Astrocyte (in vitro differentiated cells and primary cell): ENCODE results near the gene RICTOR. TPM values are rescaled to one million over a fixed set of nuclear protein-coding genes. Genes with fewer than 3 reads are reported as not detected.

Source experiments
- DNase-seq: peaks from one replicate; pipeline ENCODE4 v3.0.0-alpha.2; 2010; ENCODE audit warnings: low read depth
- FAIRE-seq: peaks from 2 replicates; lab custom pipeline; 2011; peaks lifted over from hg19 to GRCh38; lab: Jason Lieb, UNC
- H2AFZ ChIP-seq: 2 replicates; pipeline ENCODE4 v1.6.0; 2012; ENCODE audit warnings: low read depth, low read length, inconsistent platforms
- H3K27ac ChIP-seq: 2 replicates; pipeline ENCODE4 v1.5.1; 2011; ENCODE audit warnings: low read depth, low read length, inconsistent platforms
- H3K27me3 ChIP-seq: 2 replicates; pipeline ENCODE4 v1.6.0; 2011; ENCODE audit warnings: low read length, inconsistent platforms; ENCODE audit not compliant: insufficient read depth
- H3K36me3 ChIP-seq: 2 replicates; pipeline ENCODE4 v1.5.1; 2011; ENCODE audit warnings: low read length, inconsistent platforms; ENCODE audit not compliant: insufficient read depth
- H3K4me1 ChIP-seq: 2 replicates; pipeline ENCODE4 v1.5.1; 2011; ENCODE audit warnings: low read length, inconsistent platforms; ENCODE audit not compliant: insufficient read depth
- H3K4me2 ChIP-seq: 2 replicates; pipeline ENCODE4 v1.6.0; 2012; ENCODE audit warnings: low read length, inconsistent platforms
- H3K4me3 ChIP-seq: 2 replicates; pipeline ENCODE4 v1.5.1; 2011; ENCODE audit warnings: low read depth, mild to moderate bottlenecking, low read length, inconsistent platforms; ENCODE audit not compliant: insufficient read depth
- H3K79me2 ChIP-seq: 2 replicates; pipeline ENCODE4 v1.6.0; 2012; ENCODE audit warnings: mild to moderate bottlenecking, low read length, inconsistent platforms; ENCODE audit not compliant: insufficient read depth
- H3K9ac ChIP-seq: 2 replicates; pipeline ENCODE4 v1.6.0; 2012; ENCODE audit warnings: mild to moderate bottlenecking, low read length, inconsistent platforms
- H3K9me3 ChIP-seq: 2 replicates; pipeline ENCODE4 v1.5.1; 2012; ENCODE audit warnings: low read depth, mild to moderate bottlenecking, low read length, inconsistent platforms; ENCODE audit not compliant: insufficient read depth
- H4K20me1 ChIP-seq: 2 replicates; pipeline ENCODE4 v1.6.0; 2012; ENCODE audit warnings: low read length, inconsistent platforms; ENCODE audit not compliant: insufficient read depth
- H3K27ac Mint-ChIP-seq: one replicate; pipeline ENCODE4 v1.8.0; 2021; ENCODE audit warnings: mild to moderate bottlenecking, mixed read lengths; ENCODE audit not compliant: unreplicated experiment
- H3K27me3 Mint-ChIP-seq: one replicate; pipeline ENCODE4 v1.8.0; 2021; ENCODE audit warnings: low read depth, mixed read lengths; ENCODE audit not compliant: unreplicated experiment
- H3K36me3 Mint-ChIP-seq: one replicate; pipeline ENCODE4 v1.8.0; 2021; ENCODE audit warnings: low read depth, mixed read lengths; ENCODE audit not compliant: unreplicated experiment
- H3K4me1 Mint-ChIP-seq: one replicate; pipeline ENCODE4 v1.8.0; 2021; ENCODE audit warnings: low read depth, mixed read lengths; ENCODE audit not compliant: unreplicated experiment
- H3K4me3 Mint-ChIP-seq: one replicate; pipeline ENCODE4 v1.8.0; 2021; ENCODE audit warnings: mild to moderate bottlenecking, moderate library complexity, mixed read lengths; ENCODE audit not compliant: unreplicated experiment
- H3K9me3 Mint-ChIP-seq: one replicate; pipeline ENCODE4 v1.8.0; 2021; ENCODE audit warnings: mild to moderate bottlenecking, mixed read lengths; ENCODE audit not compliant: unreplicated experiment
- CTCF ChIP-seq: IDR thresholded peaks from 2 replicates; pipeline ENCODE4 v1.5.1; 2011; ENCODE audit warnings: low read depth, mild to moderate bottlenecking, inconsistent platforms, low read length, moderate library complexity; ENCODE audit not compliant: insufficient read depth
- EZH2 ChIP-seq: IDR thresholded peaks from 2 replicates; pipeline ENCODE4 v1.6.1; 2012; ENCODE audit warnings: mild to moderate bottlenecking, low read length, inconsistent platforms; ENCODE audit not compliant: insufficient read depth
- total RNA-seq: library from RNA; stranded (reverse); gene quantifications from 2 replicates; pipeline ENCODE4 v1.2.1, GENCODE V29; 2021

Gene RICTOR
- total RNA-seq, 1 donor from 2014 or later, result 43.2 TPM

GRCh38 chr5:39106322-39106721, 32.1 kb upstream of the RICTOR start:
- H3K4me1 Mint-ChIP-seq, result peaks cover 19% of the 10 kb centered on the region
- Histone ChIP-seq H3K27me3 (no peaks in the 10 kb centered on the region), H3K9ac (no peak overlapping the region), H3K4me3 (no peak overlapping the region), H3K4me2 (no peak overlapping the region), H2AFZ (no peak overlapping the region), H3K27ac (no peak overlapping the region), H3K36me3 (no peaks in the 10 kb centered on the region), H3K9me3 (no peaks in the 10 kb centered on the region), H4K20me1 (no peaks in the 10 kb centered on the region), H3K4me1 (peaks cover 18% of the 10 kb centered on the region), H3K79me2 (no peaks in the 10 kb centered on the region)
- H3K9me3 Mint-ChIP-seq, result no peaks in the 10 kb centered on the region
- no peak for DNase-seq
- H3K27ac Mint-ChIP-seq, result no peak overlapping the region
- no peak overlapping the region for H3K4me3 Mint-ChIP-seq
- TF ChIP-seq EZH2 (no peak), CTCF (peak; percentile 10)
- no peaks in the 10 kb centered on the region for H3K27me3 Mint-ChIP-seq
- FAIRE-seq, result no peak
- peaks cover 2% of the 10 kb centered on the region for H3K36me3 Mint-ChIP-seq

- no peak overlapping the region for H3K4me3 Mint-ChIP-seq
- no peak for DNase-seq
These were observed 30.0 kb upstream of the RICTOR start for GRCh38 chr5:39104221-39104620.

More at GRCh38 chr5:39104221-39104620, 30.0 kb upstream of the RICTOR start:
- Histone ChIP-seq H3K36me3 (no peaks in the 10 kb centered on the region), H3K4me2 (no peak overlapping the region), H3K9ac (no peak overlapping the region), H3K9me3 (no peaks in the 10 kb centered on the region), H3K79me2 (no peaks in the 10 kb centered on the region), H3K27me3 (no peaks in the 10 kb centered on the region), H2AFZ (no peak overlapping the region), H3K27ac (no peak overlapping the region), H3K4me1 (peaks cover 30% of the 10 kb centered on the region), H4K20me1 (no peaks in the 10 kb centered on the region), H3K4me3 (no peak overlapping the region)
- no peak for FAIRE-seq
- peaks cover 2% of the 10 kb centered on the region for H3K36me3 Mint-ChIP-seq
- no peaks in the 10 kb centered on the region for H3K9me3 Mint-ChIP-seq
- no peaks in the 10 kb centered on the region for H3K27me3 Mint-ChIP-seq
- peaks cover 26% of the 10 kb centered on the region for H3K4me1 Mint-ChIP-seq
- TF ChIP-seq EZH2, result no peak
- TF ChIP-seq CTCF, result no peak
- no peak overlapping the region for H3K27ac Mint-ChIP-seq
